Hepatocyte (in vitro differentiated cells): ENCODE measurements around the gene ZNF212. TPM values are rescaled to one million over a fixed set of nuclear protein-coding genes. Genes with fewer than 3 reads are reported as not detected.

Source experiments
- DNase-seq: peaks from one replicate; pipeline ENCODE4 v3.0.0-alpha.2; 2016; ENCODE audit warnings: low spot score
- H2AFZ ChIP-seq: fragments of 200-600 bp; sonication (generic); 2 replicates; pipeline ENCODE4 v1.6.0; 2016; ENCODE audit warnings: antibody characterized with exemption, mild to moderate bottlenecking
- H3K27ac ChIP-seq: fragments of 200-600 bp; sonication (generic); 2 replicates; pipeline ENCODE4 v1.5.1; 2016; ENCODE audit warnings: mild to moderate bottlenecking
- H3K27me3 ChIP-seq: fragments of 200-600 bp; sonication (generic); 2 replicates; pipeline ENCODE4 v1.6.1; 2016
- H3K36me3 ChIP-seq: fragments of 200-600 bp; sonication (generic); replicated peaks from 2 replicates; pipeline ENCODE4 v1.5.1; 2016; ENCODE audit warnings: low read depth; ENCODE audit not compliant: insufficient read depth
- H3K4me1 ChIP-seq: fragments of 200-600 bp; sonication (generic); 2 replicates; pipeline ENCODE4 v1.5.1; 2016; ENCODE audit warnings: mild to moderate bottlenecking, moderate library complexity; ENCODE audit not compliant: insufficient read depth
- H3K4me2 ChIP-seq: fragments of 200-600 bp; sonication (generic); 2 replicates; pipeline ENCODE4 v1.6.0; 2016
- H3K4me3 ChIP-seq: fragments of 200-600 bp; sonication (generic); 2 replicates; pipeline ENCODE4 v1.5.1; 2016; ENCODE audit warnings: mild to moderate bottlenecking
- H3K79me2 ChIP-seq: fragments of 200-600 bp; sonication (generic); 2 replicates; pipeline ENCODE4 v1.6.0; 2017; ENCODE audit warnings: mild to moderate bottlenecking
- H3K9me2 ChIP-seq: fragments of 200-600 bp; sonication (generic); replicated peaks from 2 replicates; pipeline ENCODE4 v1.6.0; 2017; ENCODE audit warnings: mild to moderate bottlenecking; ENCODE audit not compliant: insufficient read depth
- H3K9me3 ChIP-seq: fragments of 200-600 bp; sonication (generic); 2 replicates; pipeline ENCODE4 v1.5.1; 2016; ENCODE audit warnings: low read depth, mild to moderate bottlenecking
- H4K20me1 ChIP-seq: fragments of 200-600 bp; sonication (generic); 2 replicates; pipeline ENCODE4 v1.6.0; 2016; ENCODE audit warnings: mild to moderate bottlenecking; ENCODE audit not compliant: insufficient read depth, poor library complexity, severe bottlenecking
- EZH2 ChIP-seq: fragments of 200-600 bp; sonication (generic); IDR thresholded peaks from 2 replicates; pipeline ENCODE4 v1.6.1; 2016; ENCODE audit warnings: antibody characterized with exemption, mild to moderate bottlenecking, borderline replicate concordance
- EZH2phosphoT487 ChIP-seq: fragments of 200-600 bp; sonication (generic); IDR thresholded peaks from one replicate; pipeline ENCODE4 v1.6.1; 2018; ENCODE audit warnings: antibody characterized with exemption, mild to moderate bottlenecking, low read depth, moderate library complexity; ENCODE audit not compliant: unreplicated experiment, severe bottlenecking
- WGBS: methylation state at CpG from one replicate; pipeline ENCODE4 v1.1.6; 2016; ENCODE audit warnings: low lambda C conversion rate; ENCODE audit errors: missing lambda C conversion rate; 5-methylcytosine and 5-hydroxymethylcytosine counted together
- polyA plus RNA-seq: library from polyadenylated mRNA; unstranded; fragments of >200 nt; fragmentation: Nextera tagmentation; extraction: Ambion mirVana; gene quantifications from 2 replicates; pipeline ENCODE4 v1.2.1, GENCODE V29; 2016
- small RNA-seq: library from RNA; depleted of rRNA; stranded (forward); fragments of <200 nt; gene quantifications from one replicate; pipeline ENCODE3, GENCODE V24; 2014
- total RNA-seq: library from RNA; depleted of rRNA; stranded (reverse); fragments of >200 nt; gene quantifications from 2 replicates; pipeline ENCODE4 v1.2.3, GENCODE V29; 2014
- TF ChIP-seq, protein P1 (sequence below): fragments of 200-600 bp; sonication (generic); IDR thresholded peaks from 2 replicates; pipeline ENCODE4 v1.5.1; 2016; ENCODE audit warnings: antibody characterized with exemption, mild to moderate bottlenecking; ENCODE audit not compliant: poor library complexity

The ZNF212 gene
- total and polyA plus RNA-seq, 2 experiments from 2014 or later: 4.6 to 9.9 TPM

DNA sequence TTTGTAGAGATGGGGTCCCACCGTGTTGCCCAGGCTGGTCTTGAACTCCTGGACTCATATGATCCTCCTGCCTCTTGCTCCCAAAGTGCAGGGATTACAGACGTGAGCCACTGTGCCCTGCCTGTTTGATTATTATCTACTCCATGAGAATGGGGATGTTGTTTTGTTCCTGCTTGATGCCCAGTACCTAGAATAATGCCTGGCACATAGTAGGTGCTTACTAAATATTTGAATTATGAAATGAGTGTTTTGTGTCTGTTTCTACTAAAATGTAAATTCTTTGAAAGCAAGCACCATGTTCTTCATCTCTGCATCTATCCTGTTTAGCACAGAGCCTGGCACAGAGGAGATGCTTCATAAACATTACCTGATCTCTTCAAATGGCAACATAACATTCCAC is 63.4 kb downstream of the ZNF212 start:
- TF ChIP-seq, protein P1, sequence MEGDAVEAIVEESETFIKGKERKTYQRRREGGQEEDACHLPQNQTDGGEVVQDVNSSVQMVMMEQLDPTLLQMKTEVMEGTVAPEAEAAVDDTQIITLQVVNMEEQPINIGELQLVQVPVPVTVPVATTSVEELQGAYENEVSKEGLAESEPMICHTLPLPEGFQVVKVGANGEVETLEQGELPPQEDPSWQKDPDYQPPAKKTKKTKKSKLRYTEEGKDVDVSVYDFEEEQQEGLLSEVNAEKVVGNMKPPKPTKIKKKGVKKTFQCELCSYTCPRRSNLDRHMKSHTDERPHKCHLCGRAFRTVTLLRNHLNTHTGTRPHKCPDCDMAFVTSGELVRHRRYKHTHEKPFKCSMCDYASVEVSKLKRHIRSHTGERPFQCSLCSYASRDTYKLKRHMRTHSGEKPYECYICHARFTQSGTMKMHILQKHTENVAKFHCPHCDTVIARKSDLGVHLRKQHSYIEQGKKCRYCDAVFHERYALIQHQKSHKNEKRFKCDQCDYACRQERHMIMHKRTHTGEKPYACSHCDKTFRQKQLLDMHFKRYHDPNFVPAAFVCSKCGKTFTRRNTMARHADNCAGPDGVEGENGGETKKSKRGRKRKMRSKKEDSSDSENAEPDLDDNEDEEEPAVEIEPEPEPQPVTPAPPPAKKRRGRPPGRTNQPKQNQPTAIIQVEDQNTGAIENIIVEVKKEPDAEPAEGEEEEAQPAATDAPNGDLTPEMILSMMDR: no peak
- TF ChIP-seq EZH2 (no peak), EZH2phosphoT487 (no peak)
- Histone ChIP-seq H3K9me2 (no peaks in the 10 kb centered on the region), H4K20me1 (no peaks in the 10 kb centered on the region), H3K4me3 (no peak overlapping the region), H3K36me3 (no peaks in the 10 kb centered on the region), H3K27ac (no peak overlapping the region), H2AFZ (no peak overlapping the region), H3K9me3 (no peaks in the 10 kb centered on the region), H3K27me3 (no peaks in the 10 kb centered on the region), H3K79me2 (no peaks in the 10 kb centered on the region), H3K4me2 (no peak overlapping the region), H3K4me1 (no peaks in the 10 kb centered on the region)
- no peak for DNase-seq
- 68% methylated on average over 2 of the region's 2 CpGs for WGBS

DNA sequence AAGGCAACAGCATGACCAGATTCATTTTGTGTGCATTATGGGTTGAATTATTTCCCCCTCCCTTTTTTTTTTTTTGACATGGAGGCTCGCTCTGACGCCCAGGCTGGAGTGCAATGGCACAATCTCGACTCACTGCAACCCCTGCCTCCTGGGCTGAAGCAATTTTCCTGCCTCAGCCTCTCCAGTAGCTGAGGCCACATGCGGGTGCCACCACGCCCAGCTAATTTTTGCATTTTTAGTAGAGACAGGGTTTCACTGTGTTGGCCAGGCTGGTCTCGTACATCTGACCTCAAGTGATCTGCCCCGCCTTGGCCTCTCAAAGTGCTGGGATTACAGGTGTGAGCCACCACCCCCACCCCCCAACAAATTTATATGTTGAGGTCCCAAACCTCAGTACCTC is 64.6 kb downstream of the ZNF212 start:
- H3K4me1 ChIP-seq: no peaks in the 10 kb centered on the region
- H3K9me2 ChIP-seq: no peaks in the 10 kb centered on the region
- H4K20me1 ChIP-seq: no peaks in the 10 kb centered on the region
- H3K4me3 ChIP-seq: no peak overlapping the region
- no peaks in the 10 kb centered on the region for H3K27me3 ChIP-seq
- H3K79me2 ChIP-seq: no peaks in the 10 kb centered on the region
- no peak overlapping the region for H2AFZ ChIP-seq
- DNase-seq: no peak
- H3K36me3 ChIP-seq: no peaks in the 10 kb centered on the region
- no peaks in the 10 kb centered on the region for H3K9me3 ChIP-seq
- H3K27ac ChIP-seq: no peak overlapping the region
- H3K4me2 ChIP-seq: no peak overlapping the region
- TF ChIP-seq, protein P1: no peak
- TF ChIP-seq EZH2 (no peak), EZH2phosphoT487 (no peak)
- 89% methylated on average over 7 of the region's 7 CpGs for WGBS

Small RNA genes within 50 kb of the gene (small RNA-seq; reads per million reads assigned to genes)
- gene AC004890.1: not detected

Other genes starting within 250 kb of the ZNF212 start
- gene PDIA4, start 211.1 kb upstream of the ZNF212 start, total RNA-seq: 371 and 375 TPM in 2 replicates
- gene PDIA4, start 211.1 kb upstream of the ZNF212 start, polyA plus RNA-seq: 377 and 413 TPM in 2 replicates
- 5.1 and 5.7 TPM in 2 replicates for gene ZNF786, start 148.9 kb upstream of the ZNF212 start, total RNA-seq
- gene ZNF786, start 148.9 kb upstream of the ZNF212 start, polyA plus RNA-seq: 4.9 and 6.9 TPM in 2 replicates
- gene ZNF425, start 113.3 kb upstream of the ZNF212 start, total RNA-seq: 2.7 and 3.9 TPM in 2 replicates
- 3.3 and 4.2 TPM in 2 replicates for gene ZNF425, start 113.3 kb upstream of the ZNF212 start, polyA plus RNA-seq
- 10.7 and 12.5 TPM in 2 replicates for gene ZNF398, start 92.2 kb upstream of the ZNF212 start, total RNA-seq
- 5.1 and 8.1 TPM in 2 replicates for gene ZNF398, start 92.2 kb upstream of the ZNF212 start, polyA plus RNA-seq
- 16.0 and 16.7 TPM in 2 replicates for gene ZNF282, start 44.1 kb upstream of the ZNF212 start, total RNA-seq
- 5.8 and 10.8 TPM in 2 replicates for gene ZNF282, start 44.1 kb upstream of the ZNF212 start, polyA plus RNA-seq
- 6.5 and 7.9 TPM in 2 replicates for gene ZNF783, start 22.5 kb downstream of the ZNF212 start, total RNA-seq
- gene ZNF783, start 22.5 kb downstream of the ZNF212 start, polyA plus RNA-seq: 7.8 and 8.6 TPM in 2 replicates
- gene ZNF777, start 221.4 kb downstream of the ZNF212 start, total RNA-seq: 4.3 and 5.6 TPM in 2 replicates
- 13.9 and 14.8 TPM in 2 replicates for gene ZNF777, start 221.4 kb downstream of the ZNF212 start, polyA plus RNA-seq